Activated CD8-positive, alpha-beta memory T cell treated with anti-CD3 and anti-CD28 coated beads for 4 hours (primary cell): ENCODE results near the gene TCAP.
A peak's percentile ranks its signal among the peaks of the same experiment; 100 is the strongest.

Experiments used
- DNase-seq, 2 donors: peaks; one replicate each; pipeline ENCODE4 v3.0.0-alpha.2; 2020; ENCODE audit warnings: low read depth in 2 of 2

The TCAP gene

GRCh38 chr17:39664581-39665561 lies at the start of gene TCAP:
Gene TCAP (plus strand): TSS chr17:39665349. CDS start chr17:39665360, 11 bp downstream.
- DNase-seq: no peak

GRCh38 chr17:39615434-39615833 lies 49.7 kb upstream of the TCAP start:
- no peak for DNase-seq

GRCh38 chr17:39617100-39617445 lies 48.1 kb upstream of the TCAP start:
- DNase-seq: no peak

GRCh38 chr17:39617446-39618245 lies 47.5 kb upstream of the TCAP start:
- DNase-seq: peak; percentile 14 to 23

GRCh38 chr17:39618246-39618913 lies 46.8 kb upstream of the TCAP start:
- DNase-seq: no peak

- DNase-seq: no peak
Measured at GRCh38 chr17:39618956-39619785, 46.0 kb upstream of the TCAP start.

GRCh38 chr17:39619786-39620101 lies 45.4 kb upstream of the TCAP start:
- no peak for DNase-seq

- peak; percentile 70 to 83 for DNase-seq
Measured at GRCh38 chr17:39621523-39622379, 43.4 kb upstream of the TCAP start.

- DNase-seq: no peak
Measured at GRCh38 chr17:39622380-39623006, 42.7 kb upstream of the TCAP start.

- DNase-seq: peak; percentile 64 to 79
Measured at GRCh38 chr17:39623356-39623950, 41.7 kb upstream of the TCAP start.

GRCh38 chr17:39624313-39624712 lies 40.8 kb upstream of the TCAP start:
- no peak for DNase-seq

- no peak for DNase-seq
Measured at GRCh38 chr17:39625198-39625785, 39.9 kb upstream of the TCAP start.

- no peak for DNase-seq
Measured at GRCh38 chr17:39626171-39627046, 38.7 kb upstream of the TCAP start, which contains the start of gene PPP1R1B. Gene PPP1R1B (plus strand): TSS chr17:39626952. CDS start chr17:39627393, 441 bp downstream.

GRCh38 chr17:39627047-39627711 lies 38.0 kb upstream of the TCAP start:
- no peak for DNase-seq

- DNase-seq: no peak
Measured at GRCh38 chr17:39627712-39628516, 37.2 kb upstream of the TCAP start.

GRCh38 chr17:39628655-39629493 lies 36.3 kb upstream of the TCAP start:
- DNase-seq: no peak
